ENCODE data around the gene CPHXL.

The CPHXL gene

GRCh38 chr16:75697571-75697970, 28.7 kb downstream of the CPHXL start:
- no peak for FAIRE-seq

GRCh38 chr16:75695708-75696107, 30.6 kb downstream of the CPHXL start:
- FAIRE-seq: no peak

GRCh38 chr16:75687361-75687760, 38.9 kb downstream of the CPHXL start:
- FAIRE-seq: no peak

- FAIRE-seq: no peak
Observed at GRCh38 chr16:75682308-75682707, 44.0 kb downstream of the CPHXL start.

- no peak for FAIRE-seq
Observed at GRCh38 chr16:75679366-75679765, 46.9 kb downstream of the CPHXL start.

GRCh38 chr16:75676909-75677308, 49.4 kb downstream of the CPHXL start, which contains the start of gene CPHXL2:
CPHXL2 (minus strand) TSS chr16:75677009; CDS start chr16:75676999, 10 bp downstream.
- no peak for FAIRE-seq

GRCh38 chr16:75667503-75667902, 58.8 kb downstream of the CPHXL start:
- FAIRE-seq: no peak
